DOHH2 (cell line): ENCODE results near the gene GABRG2.

Experiments
- H3F3A ChIP-seq: fragments of 200-600 bp; sonication (generic), shearing (Covaris generic); 2 replicates; pipeline ENCODE4 v1.6.0; 2016; ENCODE audit warnings: antibody characterized with exemption, mild to moderate bottlenecking; ENCODE audit not compliant: control insufficient read depth, insufficient read depth
- H3K27ac ChIP-seq: fragments of 200-600 bp; sonication (generic); 2 replicates; pipeline ENCODE4 v1.5.1; 2014; ENCODE audit warnings: low read depth, mild to moderate bottlenecking, low read length, moderate library complexity
- H3K27me3 ChIP-seq: fragments of 200-600 bp; sonication (generic); 2 replicates; pipeline ENCODE4 v1.6.1; 2014; ENCODE audit warnings: mild to moderate bottlenecking, low read length, mixed read lengths; ENCODE audit not compliant: control insufficient read depth
- H3K36me3 ChIP-seq: fragments of 200-600 bp; sonication (generic); 2 replicates; pipeline ENCODE4 v1.6.1; 2014; ENCODE audit warnings: mild to moderate bottlenecking, low read length, moderate library complexity, mixed read lengths; ENCODE audit not compliant: control insufficient read depth
- H3K4me1 ChIP-seq: fragments of 200-600 bp; sonication (generic); 2 replicates; pipeline ENCODE4 v1.6.1; 2014; ENCODE audit warnings: mild to moderate bottlenecking, low read length, mixed read lengths; ENCODE audit not compliant: control insufficient read depth
- H3K4me2 ChIP-seq: fragments of 200-600 bp; sonication (generic); 2 replicates; pipeline ENCODE4 v1.6.0; 2014; ENCODE audit warnings: mild to moderate bottlenecking, low read length, moderate library complexity
- H3K4me3 ChIP-seq: fragments of 200-600 bp; sonication (generic); 2 replicates; pipeline ENCODE4 v1.5.1; 2014; ENCODE audit warnings: mild to moderate bottlenecking, low read length, mixed read lengths
- H3K79me2 ChIP-seq: fragments of 200-600 bp; sonication (generic); 2 replicates; pipeline ENCODE4 v1.6.1; 2014; ENCODE audit warnings: mild to moderate bottlenecking, low read length, mixed read lengths; ENCODE audit not compliant: control insufficient read depth
- H3K9me2 ChIP-seq: fragments of 200-600 bp; sonication (generic); replicated peaks from 2 replicates; pipeline ENCODE4 v1.6.1; 2014; ENCODE audit warnings: mild to moderate bottlenecking, low read length, mixed read lengths; ENCODE audit not compliant: control insufficient read depth
- H3K9me3 ChIP-seq: fragments of 200-600 bp; sonication (generic); 2 replicates; pipeline ENCODE4 v1.6.1; 2014; ENCODE audit warnings: antibody characterized with exemption, low read length, mixed read lengths; ENCODE audit not compliant: control insufficient read depth, insufficient read depth
- H4K20me1 ChIP-seq: fragments of 200-600 bp; sonication (generic); 2 replicates; pipeline ENCODE4 v1.6.0; 2014; ENCODE audit warnings: low read depth, mild to moderate bottlenecking, antibody characterized with exemption, low read length, moderate library complexity; ENCODE audit not compliant: control insufficient read depth, insufficient read depth
- CTCF ChIP-seq: fragments of 200-600 bp; sonication (generic); IDR thresholded peaks from one replicate; pipeline ENCODE4 v1.5.1; 2014; ENCODE audit warnings: antibody characterized with exemption, mild to moderate bottlenecking, low read depth, low read length; ENCODE audit not compliant: poor library complexity, severe bottlenecking
- EZH2phosphoT487 ChIP-seq: fragments of 200-600 bp; sonication (generic); IDR thresholded peaks from 2 replicates; pipeline ENCODE4 v1.6.1; 2017; ENCODE audit warnings: borderline replicate concordance, mild to moderate bottlenecking, antibody characterized with exemption, low read length, moderate library complexity, mixed read lengths

Gene GABRG2

GRCh38 chr5:162119801-162120200, 52.2 kb downstream of the GABRG2 start:
- TF ChIP-seq CTCF (no peak), EZH2phosphoT487 (no peak)
- Histone ChIP-seq H3K27me3 (no peaks in the 10 kb centered on the region), H3F3A (no peaks in the 10 kb centered on the region), H3K79me2 (no peaks in the 10 kb centered on the region), H3K4me2 (no peak overlapping the region), H3K4me1 (no peaks in the 10 kb centered on the region), H4K20me1 (no peaks in the 10 kb centered on the region), H3K9me2 (no peaks in the 10 kb centered on the region), H3K4me3 (no peak overlapping the region), H3K9me3 (no peaks in the 10 kb centered on the region), H3K27ac (no peak overlapping the region), H3K36me3 (no peaks in the 10 kb centered on the region)

GRCh38 chr5:162128117-162128516, 60.5 kb downstream of the GABRG2 start:
- Histone ChIP-seq H3K9me2 (no peaks in the 10 kb centered on the region), H3K4me1 (no peaks in the 10 kb centered on the region), H3F3A (no peaks in the 10 kb centered on the region), H3K4me2 (no peak overlapping the region), H3K27me3 (no peaks in the 10 kb centered on the region), H3K36me3 (no peaks in the 10 kb centered on the region), H3K79me2 (no peaks in the 10 kb centered on the region), H4K20me1 (no peaks in the 10 kb centered on the region), H3K9me3 (no peaks in the 10 kb centered on the region), H3K4me3 (no peak overlapping the region), H3K27ac (no peak overlapping the region)
- no peak for TF ChIP-seq EZH2phosphoT487
- TF ChIP-seq CTCF: no peak

GRCh38 chr5:162132348-162132747, 64.8 kb downstream of the GABRG2 start:
- H3K4me3 ChIP-seq: no peak overlapping the region
- H3K27me3 ChIP-seq: no peaks in the 10 kb centered on the region
- H3K9me2 ChIP-seq: no peaks in the 10 kb centered on the region
- no peaks in the 10 kb centered on the region for H3K4me1 ChIP-seq
- H3K36me3 ChIP-seq: no peaks in the 10 kb centered on the region
- H4K20me1 ChIP-seq: no peaks in the 10 kb centered on the region
- H3K27ac ChIP-seq: no peak overlapping the region
- no peaks in the 10 kb centered on the region for H3K9me3 ChIP-seq
- TF ChIP-seq EZH2phosphoT487 (no peak), CTCF (no peak)
- H3K79me2 ChIP-seq: no peaks in the 10 kb centered on the region
- H3K4me2 ChIP-seq: no peak overlapping the region
- no peaks in the 10 kb centered on the region for H3F3A ChIP-seq

GRCh38 chr5:162139190-162139589, 71.6 kb downstream of the GABRG2 start:
- Histone ChIP-seq H3K27ac (no peak overlapping the region), H3F3A (no peaks in the 10 kb centered on the region), H3K4me2 (no peak overlapping the region), H3K79me2 (no peaks in the 10 kb centered on the region), H3K4me3 (no peak overlapping the region), H3K9me2 (no peaks in the 10 kb centered on the region; the same call in 1 of the 2 replicates), H3K9me3 (no peaks in the 10 kb centered on the region), H3K27me3 (no peaks in the 10 kb centered on the region), H3K4me1 (no peaks in the 10 kb centered on the region), H4K20me1 (no peaks in the 10 kb centered on the region), H3K36me3 (no peaks in the 10 kb centered on the region)
- TF ChIP-seq EZH2phosphoT487 (no peak), CTCF (no peak)
